ENCODE measurements around the gene COL26A1. TPM values are rescaled to one million over a fixed set of nuclear protein-coding genes. Genes with fewer than 3 reads are reported as not detected.

The COL26A1 gene
- total RNA-seq, 1 experiment from 2014 or later = 42.6 TPM

GRCh38 chr7:101419831-101420230, 57.2 kb downstream of the COL26A1 start:
- no peak overlapping the region for H3K9ac ChIP-seq (ENCODE audit: extremely low read depth, insufficient read length, low read length)
- H3K23me2 ChIP-seq (ENCODE audit: insufficient read length, low read depth, low read length, poor library complexity, severe bottlenecking) = no peaks in the 10 kb centered on the region
- no CpG with 5 or more reads among the region's 16 CpGs for WGBS (ENCODE audit: extremely low coverage, insufficient read length, low lambda C conversion rate)
- no peak overlapping the region for H4K91ac ChIP-seq (ENCODE audit: insufficient read length, low read depth, low read length)
- H3K27me3 Mint-ChIP-seq (ENCODE audit: low read depth) = no peaks in the 10 kb centered on the region; the same call in 1 of the 2 replicates
- no peaks in the 10 kb centered on the region for H3K27me3 ChIP-seq (ENCODE audit: insufficient read depth, low read length)
- H2AK5ac ChIP-seq (ENCODE audit: insufficient read length, low read length) = no peak overlapping the region
- no peak for DNase-seq
- no peak for TF ChIP-seq CTCF (conservative IDR thresholded peaks at IDR 0.05)
- H3K27ac ChIP-seq (ENCODE audit: insufficient read length, low read depth, low read length) = no peak overlapping the region
- no peaks in the 10 kb centered on the region for H4K20me1 ChIP-seq (ENCODE audit: control insufficient read depth, insufficient read depth, insufficient read length)
- H3T11ph ChIP-seq (ENCODE audit: low read length) = no peak overlapping the region
- H3K4me1 Mint-ChIP-seq = peaks cover 6 to 17% of the 10 kb centered on the region in 2 experiments
- H2BK5ac ChIP-seq (ENCODE audit: insufficient read length, low read length) = no peak overlapping the region
- H3K4me1 ChIP-seq (ENCODE audit: insufficient read depth, low read length) = no peaks in the 10 kb centered on the region
- no peak overlapping the region for H4K5ac ChIP-seq (ENCODE audit: insufficient read length, low read depth, low read length)
- H3K4me3 Mint-ChIP-seq = no peak overlapping the region
- no peak overlapping the region for H2BK12ac ChIP-seq (ENCODE audit: insufficient read length, low read depth, low read length)
- H3K9me3 Mint-ChIP-seq = no peaks in the 10 kb centered on the region
- no peaks in the 10 kb centered on the region for H3K9me3 ChIP-seq (ENCODE audit: control insufficient read depth, low read depth, low read length)
- no peak overlapping the region for H2BK120ac ChIP-seq (ENCODE audit: low read depth, low read length, poor library complexity, severe bottlenecking)
- H4K8ac ChIP-seq (replicated peaks; ENCODE audit: insufficient read length, low read depth, low read length) = no peak overlapping the region
- H3K36me3 Mint-ChIP-seq (ENCODE audit: insufficient read depth in 1 of 3, low read depth in 3 of 3) = peaks cover 2 to 12% (median 12%) of the 10 kb centered on the region in 3 experiments; a peak in 5 of 7 replicates
- no peak overlapping the region for H3K56ac ChIP-seq (ENCODE audit: insufficient read length, low read depth, low read length)
- H3K27ac Mint-ChIP-seq = peak overlapping the region in 2 of 3 experiments; percentile 24 to 80; a peak in 2 of 7 replicates
- no peak overlapping the region for H3K4me2 ChIP-seq (ENCODE audit: insufficient read depth, insufficient read length, low read length)
- H3K14ac ChIP-seq (ENCODE audit: insufficient read depth, low read length) = no peak overlapping the region
- no peak overlapping the region for H3K4ac ChIP-seq (ENCODE audit: low read depth, low read length)
- no peak overlapping the region for H2BK20ac ChIP-seq (ENCODE audit: low read depth, low read length, poor library complexity, severe bottlenecking)
- no peak overlapping the region for H3K23ac ChIP-seq (ENCODE audit: insufficient read length, low read depth, low read length)
- H2AFZ ChIP-seq (ENCODE audit: low read length) = no peak overlapping the region
- H2BK15ac ChIP-seq (ENCODE audit: low read depth, low read length) = no peak overlapping the region
- H3K79me1 ChIP-seq (ENCODE audit: insufficient read depth, low read depth, low read length, poor library complexity, severe bottlenecking) = no peaks in the 10 kb centered on the region
- H3K18ac ChIP-seq (ENCODE audit: insufficient read length, low read depth, low read length) = no peak overlapping the region
- H3K79me2 ChIP-seq (ENCODE audit: insufficient read depth, low read length) = no peaks in the 10 kb centered on the region
